ENCODE results near the gene KRTAP19-7.

DNA sequence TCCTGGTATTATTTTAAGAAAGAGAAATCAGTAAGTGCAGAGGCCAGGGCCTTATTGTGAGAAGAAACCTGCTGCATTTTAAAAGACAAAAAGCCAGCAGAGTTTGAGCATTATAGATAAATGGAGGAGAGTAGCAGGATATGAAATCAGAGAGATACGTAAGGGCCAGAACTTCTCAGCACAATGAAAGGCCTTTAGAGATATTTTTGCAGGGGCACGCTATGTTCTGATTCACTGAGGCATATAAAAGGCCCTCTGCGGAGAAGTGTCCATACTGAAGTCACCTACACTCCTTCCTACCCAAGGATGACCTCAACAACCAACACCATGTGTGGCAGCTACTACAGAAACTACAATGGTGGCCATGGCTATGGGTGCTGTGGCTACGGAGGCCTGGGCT lies 31.0 kb upstream of the KRTAP19-7 start, which contains the start of gene KRTAP6-3:
- no peak for TF ChIP-seq CTCF (conservative IDR thresholded peaks at IDR 0.05; ENCODE audit: low read depth, low read length)
- no peak for TF ChIP-seq EZH2 (IDR thresholded peaks at IDR 0.05; ENCODE audit: low read length, unreplicated experiment)
- TF ChIP-seq EZH2phosphoT487 (IDR thresholded peaks at IDR 0.05; ENCODE audit: borderline replicate concordance, low read length) = no peak
